IPS-11a (cell line): ENCODE measurements around the gene FDX1.

ENCODE experiments used
- H3K4me3 ChIP-seq: one replicate; pipeline ENCODE4 v1.5.1; 2013; ENCODE audit warnings: low read depth, low read length, control low read depth

The FDX1 gene

DNA sequence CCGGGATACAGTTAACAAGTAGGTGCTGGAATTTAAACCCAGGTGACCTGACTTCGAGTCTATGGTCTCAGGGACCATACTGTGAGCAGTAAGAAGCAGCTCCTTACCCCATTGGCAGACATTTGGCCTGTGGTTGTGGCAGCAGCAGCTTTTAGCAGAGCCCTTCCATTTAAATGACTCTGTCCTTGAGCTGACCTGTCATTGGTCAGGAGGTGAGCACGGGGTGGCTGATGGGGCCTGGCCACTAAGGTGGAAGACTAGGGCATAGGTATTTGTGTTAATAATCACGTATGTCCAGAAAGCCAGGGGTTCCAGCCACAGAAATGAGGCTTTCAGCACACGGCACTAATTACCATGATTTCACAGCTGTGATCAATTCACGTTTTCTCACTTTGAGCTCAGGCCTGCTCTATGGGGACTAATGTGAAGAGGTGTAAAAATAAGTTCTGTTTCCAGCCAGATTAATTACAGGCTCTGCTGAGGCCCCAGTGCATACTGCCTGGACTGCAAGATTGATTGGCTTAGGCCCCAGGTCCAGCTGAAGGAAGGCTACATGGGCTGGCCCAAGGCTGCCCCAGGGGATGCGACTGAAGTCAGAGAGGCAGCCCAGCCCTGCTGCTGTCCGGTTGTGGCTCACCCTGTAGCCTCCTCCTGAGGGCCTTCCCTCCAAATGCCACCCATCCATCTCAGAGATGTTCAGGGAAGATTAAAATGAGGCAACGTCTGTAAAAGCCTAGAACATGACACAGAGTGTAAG is 76.0 kb downstream of the FDX1 start:
- H3K4me3 ChIP-seq = no peak overlapping the region

DNA sequence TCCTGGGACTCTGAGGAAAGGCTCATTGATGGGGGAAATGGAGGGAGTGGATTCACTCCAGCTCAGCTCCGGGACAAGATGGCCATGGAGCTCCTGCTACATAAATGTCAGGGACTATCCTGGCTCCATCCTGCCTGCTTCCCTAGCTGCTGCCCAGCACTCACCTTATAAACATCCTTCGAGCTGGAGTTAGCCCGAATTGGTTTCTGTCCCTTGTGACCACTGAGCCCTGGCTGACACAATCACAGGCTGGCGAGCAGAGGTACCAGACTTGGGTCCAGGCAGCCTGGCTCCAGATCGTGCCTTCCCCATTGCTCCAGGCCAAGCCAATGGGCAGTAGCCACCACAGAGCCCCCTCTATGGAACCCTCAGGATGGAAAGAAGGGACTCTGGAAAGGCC is 77.6 kb downstream of the FDX1 start:
- no peak overlapping the region for H3K4me3 ChIP-seq

DNA sequence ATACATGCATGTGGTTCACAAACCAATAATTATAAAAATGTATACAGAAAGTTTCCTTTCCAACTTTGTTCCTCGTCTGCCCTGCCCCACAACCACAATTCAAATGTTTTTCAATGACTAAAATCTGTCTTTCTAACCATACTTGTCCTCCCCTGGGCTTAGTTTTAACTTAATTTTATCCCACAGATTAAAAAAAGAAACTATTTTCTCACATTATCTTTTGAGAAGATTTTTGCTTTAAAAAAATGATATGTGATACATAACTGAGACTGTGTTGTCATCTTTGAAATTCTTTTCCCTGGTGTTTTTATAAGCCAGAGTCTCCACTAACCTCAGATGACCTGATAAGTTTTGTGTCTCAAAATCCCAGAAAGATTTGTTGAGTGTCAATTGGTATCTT is 79.0 kb downstream of the FDX1 start:
- H3K4me3 ChIP-seq = no peak overlapping the region

DNA sequence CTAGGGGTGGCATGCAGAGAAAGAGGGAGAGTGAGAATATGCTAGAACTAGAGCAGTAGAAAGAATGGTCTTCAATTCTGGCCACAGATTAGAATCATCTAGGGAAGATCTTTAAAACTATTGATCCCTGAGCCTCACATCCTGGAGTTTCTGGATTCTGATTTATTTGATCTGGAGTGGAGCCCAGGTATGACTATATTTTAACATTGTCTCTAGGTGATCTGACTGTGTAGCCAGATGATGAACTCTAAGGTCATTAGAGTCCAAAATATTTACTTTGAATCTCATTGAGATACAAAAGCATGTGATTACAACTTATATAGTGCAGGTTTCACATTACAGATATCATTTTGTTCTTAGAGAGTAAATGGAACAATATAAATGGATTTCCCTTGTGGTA is 79.7 kb downstream of the FDX1 start:
- H3K4me3 ChIP-seq = no peak overlapping the region

DNA sequence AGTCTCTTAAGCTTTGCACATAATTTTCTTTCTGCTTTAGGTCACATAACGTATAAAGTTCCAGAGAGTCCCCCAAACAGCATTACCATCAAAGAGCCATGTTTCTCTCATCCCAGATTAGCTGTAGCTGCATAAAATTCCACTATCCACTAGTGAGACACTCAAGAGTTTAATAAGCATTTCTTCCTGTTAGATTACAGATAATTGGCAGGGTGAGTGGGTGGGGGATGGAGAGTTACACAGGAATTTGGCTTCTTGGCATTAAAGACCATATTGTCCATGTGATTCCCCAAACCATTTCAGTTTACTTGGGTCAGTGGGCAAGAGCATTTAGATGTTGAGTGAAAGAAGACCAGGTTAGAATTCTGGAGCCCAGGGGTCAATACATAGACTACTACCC is 82.3 kb downstream of the FDX1 start:
- no peak overlapping the region for H3K4me3 ChIP-seq

DNA sequence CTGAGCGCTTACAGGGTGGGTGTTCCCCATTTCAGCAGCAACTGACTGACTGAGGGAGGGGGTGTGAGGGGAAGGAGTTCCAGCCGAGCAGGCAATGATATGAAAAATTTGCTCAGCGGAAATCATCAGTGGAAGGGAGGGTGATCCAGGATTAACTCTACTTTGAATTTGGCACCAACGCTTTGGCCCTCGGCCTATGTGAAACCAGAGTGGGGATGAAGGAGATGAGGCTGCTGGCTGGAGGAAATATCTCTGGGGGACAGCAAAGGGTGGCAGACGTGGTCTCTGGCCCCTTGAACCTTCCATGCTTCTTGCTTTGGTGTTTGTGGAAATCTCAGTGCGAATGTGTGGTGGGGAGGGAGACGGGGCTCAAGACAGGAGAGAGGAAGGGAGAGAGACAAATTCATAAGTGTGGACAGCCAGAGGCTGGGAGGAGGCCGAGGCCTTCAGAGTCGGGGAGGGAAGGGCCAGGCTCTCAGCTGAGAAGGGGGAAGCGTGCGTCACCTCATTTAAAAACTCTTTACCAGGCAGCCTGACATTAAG is 83.6 kb downstream of the FDX1 start:
- H3K4me3 ChIP-seq = no peak overlapping the region

DNA sequence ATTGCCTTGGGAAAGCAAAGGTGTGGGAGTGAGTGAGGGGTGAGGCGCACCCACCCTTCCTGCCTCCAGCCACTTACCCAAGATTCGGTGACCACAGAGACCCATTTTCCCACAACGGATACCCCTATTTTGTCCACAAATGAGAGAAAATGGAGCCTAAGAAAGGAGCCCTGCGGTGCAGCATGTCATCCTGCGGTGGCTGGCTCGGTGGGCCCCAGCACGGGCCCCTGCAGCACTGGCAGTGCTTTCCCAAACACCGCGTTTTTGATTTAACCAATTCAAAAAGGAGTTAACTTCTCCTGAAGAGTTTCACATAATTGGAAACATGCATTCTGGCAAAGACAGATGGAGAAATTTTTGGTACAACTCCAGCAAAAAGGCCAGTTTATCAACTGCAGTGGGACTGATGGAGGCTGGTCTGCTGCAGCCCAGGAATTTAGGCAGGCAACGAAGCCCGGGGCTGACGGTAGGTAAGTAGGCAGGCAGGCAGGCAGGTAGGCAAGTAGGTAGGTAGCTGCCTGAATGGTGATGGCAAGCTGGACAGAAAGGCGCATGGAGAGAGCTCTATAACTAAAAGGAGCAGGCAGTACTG is 84.2 kb downstream of the FDX1 start:
- H3K4me3 ChIP-seq = no peak overlapping the region
